Fibroblast of gingiva (primary cell): ENCODE data around the gene JAM3.
"Not testable (repeated sequence)": the region's sequence is repeated elsewhere in the genome, so short reads cannot be mapped to it uniquely, and the experiment has no call there.

Source experiments
- DNase-seq: peaks from one replicate; pipeline ENCODE4 v3.0.0-alpha.2; 2011; ENCODE audit warnings: low read depth

The JAM3 gene

GRCh38 chr11:134181707-134182106 lies 112.8 kb downstream of the JAM3 start:
- DNase-seq, result peak; percentile 70

- not testable (repeated sequence) for DNase-seq
Measured at GRCh38 chr11:134188092-134188491, 119.2 kb downstream of the JAM3 start.

- no peak for DNase-seq
Measured at GRCh38 chr11:134196756-134197155, 127.9 kb downstream of the JAM3 start.

- DNase-seq, result no peak
Measured at GRCh38 chr11:134199531-134199930, 130.7 kb downstream of the JAM3 start.

- no peak for DNase-seq
Measured at GRCh38 chr11:134200688-134201087, 131.8 kb downstream of the JAM3 start.
